HepG2 (cell line): Measurements from ENCODE around the gene THAP9. TPM values are rescaled to one million over a fixed set of nuclear protein-coding genes. Genes with fewer than 3 reads are reported as not detected.

Experiments used
- CREM ChIP-seq, 2 experiments: sonication (generic) in 1 of 2; formaldehyde crosslinking in 1 of 2; IDR thresholded peaks; 2 replicates each; pipeline versions ENCODE4 v1.4.0 to v1.6.1; 2016 to 2020; ENCODE audit warnings: antibody characterized with exemption in 1 of 2, mild to moderate bottlenecking in 1 of 2, missing genetic modification reagents in 1 of 2
- HNRNPUL1 ChIP-seq: fragments of 200-400 bp; formaldehyde crosslinking; IDR thresholded peaks from 2 replicates; pipeline ENCODE4 v1.6.1; 2017; ENCODE audit warnings: low read depth, mild to moderate bottlenecking, low read length, moderate library complexity
- PAWR ChIP-seq: sonication (generic); formaldehyde crosslinking; IDR thresholded peaks from 2 replicates; pipeline ENCODE4 v1.4.0; 2020; ENCODE audit warnings: missing genetic modification reagents, mild to moderate bottlenecking, borderline replicate concordance
- ZFP36L2 ChIP-seq: sonication (generic); formaldehyde crosslinking; IDR thresholded peaks from 2 replicates; pipeline ENCODE4 v1.4.0; 2020; ENCODE audit warnings: missing genetic modification reagents
- ZNF143 ChIP-seq: sonication (generic); formaldehyde crosslinking; IDR thresholded peaks from 2 replicates; pipeline ENCODE4 v1.4.0; 2020; ENCODE audit warnings: missing genetic modification reagents
- ZNF652 ChIP-seq: IDR thresholded peaks from 2 replicates; pipeline ENCODE4 v1.6.1; 2016; ENCODE audit warnings: low read depth, borderline replicate concordance
- ZNF737 ChIP-seq: sonication (generic); formaldehyde crosslinking; IDR thresholded peaks from 2 replicates; pipeline ENCODE4 v1.5.0; 2020; ENCODE audit warnings: missing genetic modification reagents, mild to moderate bottlenecking, borderline replicate concordance
- ZNF768 ChIP-seq: sonication (generic); formaldehyde crosslinking; IDR thresholded peaks from 2 replicates; pipeline ENCODE4 v1.4.0; 2020; ENCODE audit warnings: missing genetic modification reagents
- ZSCAN29 ChIP-seq: sonication (generic); formaldehyde crosslinking; conservative IDR thresholded peaks from 2 replicates; pipeline ENCODE4 v1.4.0; 2020; ENCODE audit warnings: mild to moderate bottlenecking, missing genetic modification reagents
- polyA plus RNA-seq, 8 experiments: library from polyadenylated mRNA; depleted of rRNA in 3 of 8; stranded (reverse) in 7 of 8; unstranded in 1 of 8; fragments of >200 nt; fragmentation: Illumina TruSeq in 4 of 8; extraction: Trizol in 4 of 8; gene quantifications; 2 replicates each; pipeline versions ENCODE4 v1.2.1 to v1.2.3, GENCODE V29; 2011 to 2016; ENCODE audit warnings: low read depth in 4 of 8, missing spikeins in 1 of 8, mixed read lengths in 1 of 8; ENCODE audit not compliant: insufficient read depth in 1 of 8
- total RNA-seq, 5 experiments: library from RNA; depleted of rRNA; stranded (reverse); fragments of >200 nt; fragmentation: Illumina TruSeq; extraction: Trizol; gene quantifications; 2 replicates each; pipeline ENCODE4 v1.2.3, GENCODE V29; 2016; ENCODE audit warnings: low read depth in 1 of 5
- TF ChIP-seq, protein P1 (sequence below): sonication (generic); formaldehyde crosslinking; IDR thresholded peaks from 2 replicates; pipeline ENCODE4 v1.5.0; 2020; ENCODE audit warnings: mild to moderate bottlenecking, missing genetic modification reagents, borderline replicate concordance
- TF ChIP-seq, protein P2 (sequence below): sonication (generic); formaldehyde crosslinking; IDR thresholded peaks from 2 replicates; pipeline ENCODE4 v1.4.0; 2020; ENCODE audit warnings: mild to moderate bottlenecking, missing genetic modification reagents

Gene THAP9
- total and polyA plus RNA-seq, 2 of the 13 experiments (the other 11 are each of a cell fraction or from before 2014, with no cell fraction given): 6.0 to 7.2 TPM

DNA sequence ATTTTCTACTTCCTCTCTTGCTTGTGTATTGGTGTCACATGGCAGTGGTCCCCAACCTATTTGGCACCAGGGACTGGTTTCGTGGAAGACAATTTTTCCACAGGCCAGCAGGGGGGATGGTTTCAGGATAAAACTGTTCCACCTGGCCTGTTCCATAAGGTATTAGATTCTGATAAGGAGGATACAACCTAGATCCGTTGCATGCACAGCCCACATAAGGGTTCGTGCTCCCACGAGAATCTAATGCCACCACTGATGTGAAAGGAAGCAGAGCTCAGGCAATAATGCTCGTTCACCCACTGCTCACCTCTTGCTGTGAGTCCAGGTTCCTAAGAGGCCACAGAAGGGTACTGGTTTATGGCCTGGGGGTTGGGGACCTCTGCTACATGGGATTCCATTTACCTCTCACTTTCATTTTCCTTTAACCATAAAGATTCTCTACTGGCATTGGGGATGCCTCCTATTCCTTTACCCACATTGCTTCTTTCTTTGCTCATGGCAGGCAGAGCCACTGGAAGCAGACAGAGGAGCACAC, 47.7 kb upstream of the THAP9 start (continued):
- TF ChIP-seq, protein P1, sequence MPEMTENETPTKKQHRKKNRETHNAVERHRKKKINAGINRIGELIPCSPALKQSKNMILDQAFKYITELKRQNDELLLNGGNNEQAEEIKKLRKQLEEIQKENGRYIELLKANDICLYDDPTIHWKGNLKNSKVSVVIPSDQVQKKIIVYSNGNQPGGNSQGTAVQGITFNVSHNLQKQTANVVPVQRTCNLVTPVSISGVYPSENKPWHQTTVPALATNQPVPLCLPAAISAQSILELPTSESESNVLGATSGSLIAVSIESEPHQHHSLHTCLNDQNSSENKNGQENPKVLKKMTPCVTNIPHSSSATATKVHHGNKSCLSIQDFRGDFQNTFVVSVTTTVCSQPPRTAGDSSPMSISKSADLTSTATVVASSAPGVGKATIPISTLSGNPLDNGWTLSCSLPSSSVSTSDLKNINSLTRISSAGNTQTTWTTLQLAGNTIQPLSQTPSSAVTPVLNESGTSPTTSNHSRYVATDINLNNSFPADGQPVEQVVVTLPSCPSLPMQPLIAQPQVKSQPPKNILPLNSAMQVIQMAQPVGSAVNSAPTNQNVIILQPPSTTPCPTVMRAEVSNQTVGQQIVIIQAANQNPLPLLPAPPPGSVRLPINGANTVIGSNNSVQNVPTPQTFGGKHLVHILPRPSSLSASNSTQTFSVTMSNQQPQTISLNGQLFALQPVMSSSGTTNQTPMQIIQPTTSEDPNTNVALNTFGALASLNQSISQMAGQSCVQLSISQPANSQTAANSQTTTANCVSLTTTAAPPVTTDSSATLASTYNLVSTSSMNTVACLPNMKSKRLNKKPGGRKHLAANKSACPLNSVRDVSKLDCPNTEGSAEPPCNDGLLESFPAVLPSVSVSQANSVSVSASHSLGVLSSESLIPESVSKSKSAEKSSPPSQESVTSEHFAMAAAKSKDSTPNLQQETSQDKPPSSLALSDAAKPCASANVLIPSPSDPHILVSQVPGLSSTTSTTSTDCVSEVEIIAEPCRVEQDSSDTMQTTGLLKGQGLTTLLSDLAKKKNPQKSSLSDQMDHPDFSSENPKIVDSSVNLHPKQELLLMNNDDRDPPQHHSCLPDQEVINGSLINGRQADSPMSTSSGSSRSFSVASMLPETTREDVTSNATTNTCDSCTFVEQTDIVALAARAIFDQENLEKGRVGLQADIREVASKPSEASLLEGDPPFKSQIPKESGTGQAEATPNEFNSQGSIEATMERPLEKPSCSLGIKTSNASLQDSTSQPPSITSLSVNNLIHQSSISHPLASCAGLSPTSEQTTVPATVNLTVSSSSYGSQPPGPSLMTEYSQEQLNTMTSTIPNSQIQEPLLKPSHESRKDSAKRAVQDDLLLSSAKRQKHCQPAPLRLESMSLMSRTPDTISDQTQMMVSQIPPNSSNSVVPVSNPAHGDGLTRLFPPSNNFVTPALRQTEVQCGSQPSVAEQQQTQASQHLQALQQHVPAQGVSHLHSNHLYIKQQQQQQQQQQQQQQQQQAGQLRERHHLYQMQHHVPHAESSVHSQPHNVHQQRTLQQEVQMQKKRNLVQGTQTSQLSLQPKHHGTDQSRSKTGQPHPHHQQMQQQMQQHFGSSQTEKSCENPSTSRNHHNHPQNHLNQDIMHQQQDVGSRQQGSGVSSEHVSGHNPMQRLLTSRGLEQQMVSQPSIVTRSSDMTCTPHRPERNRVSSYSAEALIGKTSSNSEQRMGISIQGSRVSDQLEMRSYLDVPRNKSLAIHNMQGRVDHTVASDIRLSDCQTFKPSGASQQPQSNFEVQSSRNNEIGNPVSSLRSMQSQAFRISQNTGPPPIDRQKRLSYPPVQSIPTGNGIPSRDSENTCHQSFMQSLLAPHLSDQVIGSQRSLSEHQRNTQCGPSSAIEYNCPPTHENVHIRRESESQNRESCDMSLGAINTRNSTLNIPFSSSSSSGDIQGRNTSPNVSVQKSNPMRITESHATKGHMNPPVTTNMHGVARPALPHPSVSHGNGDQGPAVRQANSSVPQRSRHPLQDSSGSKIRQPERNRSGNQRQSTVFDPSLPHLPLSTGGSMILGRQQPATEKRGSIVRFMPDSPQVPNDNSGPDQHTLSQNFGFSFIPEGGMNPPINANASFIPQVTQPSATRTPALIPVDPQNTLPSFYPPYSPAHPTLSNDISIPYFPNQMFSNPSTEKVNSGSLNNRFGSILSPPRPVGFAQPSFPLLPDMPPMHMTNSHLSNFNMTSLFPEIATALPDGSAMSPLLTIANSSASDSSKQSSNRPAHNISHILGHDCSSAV: no peak
- no peak for TF ChIP-seq ZNF143
- TF ChIP-seq HNRNPUL1: no peak
- TF ChIP-seq CREM (IDR thresholded peaks at IDR 0.05): no peak
- TF ChIP-seq CREM (CRISPR knock-in tag; IDR thresholded peaks at IDR 0.05): no peak
- TF ChIP-seq ZNF652 (CRISPR knock-in tag): no peak
- no peak for TF ChIP-seq ZSCAN29 (CRISPR knock-in tag)
- TF ChIP-seq PAWR: no peak
- no peak for TF ChIP-seq ZNF737 (CRISPR knock-in tag)
- TF ChIP-seq, protein P2, sequence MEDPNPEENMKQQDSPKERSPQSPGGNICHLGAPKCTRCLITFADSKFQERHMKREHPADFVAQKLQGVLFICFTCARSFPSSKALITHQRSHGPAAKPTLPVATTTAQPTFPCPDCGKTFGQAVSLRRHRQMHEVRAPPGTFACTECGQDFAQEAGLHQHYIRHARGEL (CRISPR knock-in tag): no peak
- no peak for TF ChIP-seq ZFP36L2 (CRISPR knock-in tag)
- TF ChIP-seq ZNF768 (CRISPR knock-in tag): no peak
